Activated naive CD8-positive, alpha-beta T cell (primary cell): ENCODE results near the gene LPCAT1.
"Not testable (repeated sequence)": the region's sequence is repeated elsewhere in the genome, so short reads cannot be mapped to it uniquely, and the experiment has no call there.

Source experiments
- H3K27ac Mint-ChIP-seq: one replicate; pipeline ENCODE4 v1.8.0; 2021; ENCODE audit warnings: mixed read lengths
- H3K27me3 Mint-ChIP-seq: one replicate; pipeline ENCODE4 v1.8.0; 2021; ENCODE audit warnings: mixed read lengths
- H3K36me3 Mint-ChIP-seq: one replicate; pipeline ENCODE4 v1.8.0; 2021; ENCODE audit warnings: mixed read lengths
- H3K4me1 Mint-ChIP-seq: one replicate; pipeline ENCODE4 v1.8.0; 2021; ENCODE audit warnings: low read depth, mixed read lengths
- H3K4me3 Mint-ChIP-seq: one replicate; pipeline ENCODE4 v1.8.0; 2021; ENCODE audit warnings: mild to moderate bottlenecking, mixed read lengths
- H3K9me3 Mint-ChIP-seq: one replicate; pipeline ENCODE4 v1.8.0; 2021; ENCODE audit warnings: low read depth, mixed read lengths

LPCAT1 gene

DNA sequence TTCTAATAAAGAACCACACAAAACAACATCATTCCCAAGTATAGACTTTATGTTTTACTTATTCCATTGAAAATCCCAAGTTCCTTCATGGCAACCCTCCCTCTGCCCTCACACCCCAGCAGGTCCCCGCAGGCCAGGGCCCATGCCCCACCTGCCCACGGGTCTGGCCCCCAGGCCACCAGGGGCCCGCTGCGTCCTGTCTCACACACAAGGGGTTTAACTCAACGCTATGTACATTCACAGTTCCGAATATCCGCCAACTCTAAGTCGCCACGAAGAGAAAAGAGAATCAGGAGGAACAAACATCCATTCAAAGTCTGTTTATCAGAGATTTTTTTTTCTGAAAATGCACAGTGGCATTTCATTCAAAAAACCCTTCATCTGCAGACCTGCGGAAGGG is 62.4 kb downstream of the LPCAT1 start:
- no peaks in the 10 kb centered on the region for H3K9me3 Mint-ChIP-seq
- peaks cover 9% of the 10 kb centered on the region for H3K36me3 Mint-ChIP-seq
- no peaks in the 10 kb centered on the region for H3K4me1 Mint-ChIP-seq
- H3K27me3 Mint-ChIP-seq = no peaks in the 10 kb centered on the region
- no peak overlapping the region for H3K4me3 Mint-ChIP-seq
- H3K27ac Mint-ChIP-seq = no peak overlapping the region

GRCh38 chr5:1460054-1460682 is 63.6 kb downstream of the LPCAT1 start:
- no peaks in the 10 kb centered on the region for H3K27me3 Mint-ChIP-seq
- peaks cover 9% of the 10 kb centered on the region for H3K36me3 Mint-ChIP-seq
- no peaks in the 10 kb centered on the region for H3K9me3 Mint-ChIP-seq

DNA sequence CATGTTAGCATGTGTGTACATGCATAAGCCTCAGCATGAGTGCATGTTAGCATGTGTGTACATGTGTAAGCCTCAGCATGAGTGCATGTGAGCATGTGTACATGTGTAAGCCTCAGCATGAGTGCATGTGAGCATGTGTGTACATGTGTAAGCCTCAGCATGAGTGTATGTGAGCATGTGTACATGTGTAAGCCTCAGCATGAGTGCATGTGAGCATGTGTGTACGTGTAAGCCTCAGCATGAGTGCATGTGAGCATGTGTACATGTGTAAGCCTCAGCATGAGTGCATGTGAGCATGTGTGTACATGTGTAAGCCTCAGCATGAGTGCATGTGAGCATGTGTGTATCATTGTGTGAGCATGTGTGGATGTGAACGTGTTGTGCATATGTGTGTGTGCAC is 64.3 kb downstream of the LPCAT1 start:
- H3K4me1 Mint-ChIP-seq, H3K4me3 Mint-ChIP-seq, H3K27me3 Mint-ChIP-seq, H3K27ac Mint-ChIP-seq, H3K9me3 Mint-ChIP-seq, H3K36me3 Mint-ChIP-seq: not testable (repeated sequence)

More at GRCh38 chr5:1460054-1460682, 63.6 kb downstream of the LPCAT1 start:
- H3K27ac Mint-ChIP-seq = no peak overlapping the region
- no peak overlapping the region for H3K4me3 Mint-ChIP-seq
- H3K4me1 Mint-ChIP-seq = no peaks in the 10 kb centered on the region

GRCh38 chr5:1456110-1456881 is 67.5 kb downstream of the LPCAT1 start:
- not testable (repeated sequence) for H3K4me1 Mint-ChIP-seq, H3K9me3 Mint-ChIP-seq, H3K4me3 Mint-ChIP-seq, H3K27ac Mint-ChIP-seq, H3K27me3 Mint-ChIP-seq
- peaks cover 16% of the 10 kb centered on the region for H3K36me3 Mint-ChIP-seq

DNA sequence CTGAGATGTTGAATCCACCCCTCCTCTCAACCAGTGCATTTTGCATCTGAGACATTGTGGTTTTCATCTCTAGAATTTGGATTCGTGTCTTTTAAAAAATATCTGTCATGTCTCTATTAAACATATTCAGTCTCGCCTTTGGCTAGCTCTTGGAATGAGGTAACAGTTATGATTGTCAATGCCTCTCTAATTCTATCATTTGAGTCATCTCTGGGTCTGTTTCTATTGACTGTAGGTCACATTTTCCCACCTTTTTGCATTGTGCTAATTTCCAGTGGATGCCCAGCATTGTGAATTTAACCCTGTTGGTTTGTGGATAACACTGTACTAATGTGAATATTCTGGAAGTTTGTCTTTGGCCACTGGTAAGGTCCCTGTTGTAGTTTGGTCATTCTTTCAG is 70.1 kb downstream of the LPCAT1 start:
- Mint-ChIP-seq H3K36me3 (peaks cover 14% of the 10 kb centered on the region), H3K27ac (no peak overlapping the region), H3K4me1 (peaks cover 5% of the 10 kb centered on the region), H3K9me3 (peaks cover 9% of the 10 kb centered on the region), H3K27me3 (peaks cover 16% of the 10 kb centered on the region), H3K4me3 (no peak overlapping the region)

- Mint-ChIP-seq H3K4me3 (no peak overlapping the region), H3K27ac (no peak overlapping the region), H3K9me3 (peaks cover 9% of the 10 kb centered on the region), H3K27me3 (peaks cover 16% of the 10 kb centered on the region), H3K36me3 (peaks cover 9% of the 10 kb centered on the region), H3K4me1 (peaks cover 29% of the 10 kb centered on the region)
Measured at GRCh38 chr5:1449081-1449630, 74.6 kb downstream of the LPCAT1 start.

DNA sequence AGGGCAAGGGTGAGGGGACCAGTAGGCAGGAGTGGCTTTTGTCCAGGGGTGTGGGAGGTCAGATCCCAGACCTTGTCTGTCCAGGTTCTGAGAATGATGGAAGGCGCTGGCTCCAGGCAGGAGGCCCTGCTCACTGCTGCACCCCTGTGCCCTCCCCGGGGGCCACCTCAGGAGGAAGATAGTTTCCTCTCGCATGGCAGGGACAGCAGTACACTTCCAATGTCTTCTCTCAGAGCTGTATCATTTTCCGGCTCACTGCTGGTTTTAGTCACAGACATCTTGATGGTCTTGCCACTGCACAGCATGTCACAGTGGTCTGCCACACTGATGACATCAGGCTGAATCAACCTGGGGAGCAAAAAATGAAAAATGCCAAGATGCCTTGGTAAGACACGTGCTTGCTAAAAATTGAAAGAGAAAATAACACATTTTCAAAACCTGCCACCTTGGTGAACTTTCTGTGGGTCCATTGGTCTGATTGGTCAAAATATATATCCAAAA is 75.2 kb downstream of the LPCAT1 start:
- peaks cover 6% of the 10 kb centered on the region for H3K36me3 Mint-ChIP-seq
- H3K27me3 Mint-ChIP-seq = peaks cover 16% of the 10 kb centered on the region
- peaks cover 7% of the 10 kb centered on the region for H3K9me3 Mint-ChIP-seq
- H3K4me3 Mint-ChIP-seq = no peak overlapping the region
- H3K4me1 Mint-ChIP-seq = peaks cover 32% of the 10 kb centered on the region
- peak overlapping the region; percentile 16 for H3K27ac Mint-ChIP-seq

- Mint-ChIP-seq H3K27ac (no peak overlapping the region), H3K9me3 (no peaks in the 10 kb centered on the region), H3K36me3 (peaks cover 4% of the 10 kb centered on the region), H3K4me1 (peaks cover 33% of the 10 kb centered on the region), H3K27me3 (peaks cover 21% of the 10 kb centered on the region), H3K4me3 (peak overlapping the region; percentile 44)
Measured at GRCh38 chr5:1447671-1448361, 75.9 kb downstream of the LPCAT1 start.

DNA sequence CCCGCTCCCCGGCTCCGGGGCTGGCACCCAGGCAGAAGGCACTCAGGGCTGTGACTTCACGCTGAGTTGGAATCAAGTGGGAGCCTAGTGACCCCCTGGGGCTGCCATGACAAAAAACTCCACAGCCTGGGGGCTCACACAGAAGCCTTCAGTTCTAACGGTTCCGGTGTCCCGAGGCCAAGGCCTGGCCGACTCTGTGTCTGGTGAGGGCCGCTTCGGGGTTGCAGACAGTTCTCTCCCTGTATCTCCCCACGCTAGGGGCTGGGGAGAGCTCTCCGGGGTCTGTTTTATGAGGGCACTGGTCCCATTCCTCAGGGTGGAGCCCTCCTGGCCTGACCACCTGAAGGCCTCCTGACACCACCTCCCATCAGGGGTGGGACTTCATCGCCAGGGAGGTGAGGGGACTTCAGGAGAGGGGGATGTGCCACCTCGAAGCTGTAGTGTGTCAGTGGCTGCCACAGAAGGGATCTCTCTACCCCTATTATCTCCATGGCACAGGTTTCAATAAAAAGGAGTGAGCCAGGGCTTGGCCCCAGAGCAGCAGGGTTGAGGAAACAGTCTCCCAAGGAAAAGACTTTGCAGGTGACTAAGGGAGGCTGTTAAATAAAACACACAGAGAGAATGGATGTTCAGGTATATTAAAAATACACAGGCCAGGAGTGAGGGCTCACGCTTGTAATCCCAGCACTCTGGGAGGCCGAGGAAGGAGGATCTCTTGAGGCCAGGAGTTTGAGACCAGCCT is 77.0 kb downstream of the LPCAT1 start:
- H3K4me1 Mint-ChIP-seq = peaks cover 33% of the 10 kb centered on the region
- H3K9me3 Mint-ChIP-seq = no peaks in the 10 kb centered on the region
- no peak overlapping the region for H3K27ac Mint-ChIP-seq
- peaks cover 20% of the 10 kb centered on the region for H3K27me3 Mint-ChIP-seq
- H3K36me3 Mint-ChIP-seq = peaks cover 2% of the 10 kb centered on the region
- peak overlapping the region; percentile 44 for H3K4me3 Mint-ChIP-seq

- H3K27me3 Mint-ChIP-seq = peaks cover 19% of the 10 kb centered on the region
- no peak overlapping the region for H3K4me3 Mint-ChIP-seq
- no peaks in the 10 kb centered on the region for H3K36me3 Mint-ChIP-seq
- H3K27ac Mint-ChIP-seq = no peak overlapping the region
- peaks cover 33% of the 10 kb centered on the region for H3K4me1 Mint-ChIP-seq
- no peaks in the 10 kb centered on the region for H3K9me3 Mint-ChIP-seq
Measured at GRCh38 chr5:1445689-1446601, 77.8 kb downstream of the LPCAT1 start.

DNA sequence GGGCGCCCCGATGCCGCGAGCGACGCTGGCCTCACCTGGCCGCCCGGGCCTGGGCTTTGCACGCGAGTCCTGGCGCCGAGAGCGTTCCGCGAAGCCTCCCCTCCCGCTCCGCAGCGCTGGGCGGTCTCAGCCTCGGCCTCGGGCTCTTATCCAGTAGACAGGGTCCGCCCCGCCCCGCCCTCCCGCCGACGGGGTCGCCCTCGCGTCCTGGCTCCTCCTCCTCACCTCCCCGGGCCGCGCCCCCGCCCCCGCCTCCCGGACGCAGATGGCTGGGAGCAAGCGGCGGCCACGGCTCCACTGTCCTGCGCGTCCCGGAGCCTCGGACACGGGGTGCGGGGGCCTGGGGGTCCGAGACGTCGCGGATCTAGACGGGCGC is 78.5 kb downstream of the LPCAT1 start, which contains the start of gene SLC6A3:
Gene SLC6A3, minus strand, starts transcription at position 128 of the 376 bp plus-strand sequence. CDS start 2,243 bp downstream, outside the sequence.
- Mint-ChIP-seq H3K27ac (no peak within 1 kb of the TSS), H3K36me3 (peaks cover 3% of the 10 kb centered on the region), H3K27me3 (peaks cover 20% of the 10 kb centered on the region), H3K4me3 (peak within 1 kb of the TSS; percentile 70), H3K4me1 (peaks cover 33% of the 10 kb centered on the region), H3K9me3 (peaks cover 4% of the 10 kb centered on the region)

- H3K36me3 Mint-ChIP-seq = peaks cover 8% of the 10 kb centered on the region
- peak overlapping the region; percentile 70 for H3K4me3 Mint-ChIP-seq
- H3K4me1 Mint-ChIP-seq = peaks cover 33% of the 10 kb centered on the region
- peaks cover 24% of the 10 kb centered on the region for H3K27me3 Mint-ChIP-seq
- no peak overlapping the region for H3K27ac Mint-ChIP-seq
- peaks cover 8% of the 10 kb centered on the region for H3K9me3 Mint-ChIP-seq
Measured at GRCh38 chr5:1444361-1445189, 79.2 kb downstream of the LPCAT1 start.

DNA sequence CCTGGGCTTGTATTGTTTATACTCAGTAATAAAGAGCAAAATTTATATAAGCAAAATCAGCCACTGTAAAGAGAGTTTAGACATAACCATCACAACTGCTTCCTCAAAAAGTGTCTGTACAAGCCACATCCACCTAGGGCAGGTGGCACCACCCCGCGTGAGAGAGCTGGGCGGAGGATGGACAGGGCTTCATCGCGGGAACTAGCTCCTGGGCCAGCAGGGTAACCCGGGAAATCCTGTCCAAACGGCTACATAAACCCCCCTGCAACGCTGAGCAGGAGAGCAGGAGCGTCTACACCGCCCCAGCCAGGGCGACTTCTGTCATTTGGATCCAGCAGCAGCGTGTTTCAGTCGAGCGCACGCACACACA is 79.8 kb downstream of the LPCAT1 start:
- H3K9me3 Mint-ChIP-seq = peaks cover 8% of the 10 kb centered on the region
- H3K36me3 Mint-ChIP-seq = peaks cover 8% of the 10 kb centered on the region
- H3K4me1 Mint-ChIP-seq = peaks cover 31% of the 10 kb centered on the region
- no peak overlapping the region for H3K27ac Mint-ChIP-seq
- H3K4me3 Mint-ChIP-seq = peak overlapping the region; percentile 46
- H3K27me3 Mint-ChIP-seq = peaks cover 27% of the 10 kb centered on the region
